GM10847 (cell line): ENCODE results near the gene RAD51AP2.

ENCODE experiments used
- POLR2A ChIP-seq: IDR thresholded peaks from 2 replicates; pipeline ENCODE4 v1.6.1; 2011; ENCODE audit not compliant: insufficient read length; ENCODE audit errors: extremely low read depth

Gene RAD51AP2

GRCh38 chr2:17518212-17519154 lies at the start of gene RAD51AP2:
RAD51AP2 (minus strand) TSS chr2:17518440; CDS start chr2:17518415, 25 bp downstream.
- no peak for TF ChIP-seq POLR2A

- TF ChIP-seq POLR2A, result no peak
These were observed 40.6 kb upstream of the RAD51AP2 start for GRCh38 chr2:17558878-17559277.

GRCh38 chr2:17558053-17558452 lies 39.8 kb upstream of the RAD51AP2 start:
- no peak for TF ChIP-seq POLR2A

GRCh38 chr2:17557596-17557995 lies 39.4 kb upstream of the RAD51AP2 start:
- TF ChIP-seq POLR2A, result no peak

- no peak for TF ChIP-seq POLR2A
These were observed 36.9 kb upstream of the RAD51AP2 start for GRCh38 chr2:17555150-17555549.

- no peak for TF ChIP-seq POLR2A
These were observed 32.7 kb upstream of the RAD51AP2 start for GRCh38 chr2:17550907-17551306.

DNA sequence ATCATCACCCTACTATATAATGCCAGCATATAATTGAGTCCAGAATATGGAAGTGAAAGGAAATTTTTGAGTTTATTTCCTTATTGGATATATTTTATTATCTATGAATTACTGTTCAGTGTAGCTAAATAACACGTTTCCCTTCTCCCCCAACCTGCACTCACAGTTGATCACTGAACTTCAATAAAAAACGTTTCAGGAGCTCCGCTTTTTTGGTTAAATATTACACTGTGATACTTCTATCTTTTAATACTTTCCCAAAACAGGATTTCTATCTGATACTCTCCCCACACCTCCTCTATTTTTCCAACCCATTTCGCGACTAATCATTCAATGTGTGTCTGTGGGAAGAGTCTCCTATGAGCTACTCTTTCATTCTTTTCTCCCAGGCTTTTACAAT lies 29.5 kb upstream of the RAD51AP2 start:
- TF ChIP-seq POLR2A, result no peak

DNA sequence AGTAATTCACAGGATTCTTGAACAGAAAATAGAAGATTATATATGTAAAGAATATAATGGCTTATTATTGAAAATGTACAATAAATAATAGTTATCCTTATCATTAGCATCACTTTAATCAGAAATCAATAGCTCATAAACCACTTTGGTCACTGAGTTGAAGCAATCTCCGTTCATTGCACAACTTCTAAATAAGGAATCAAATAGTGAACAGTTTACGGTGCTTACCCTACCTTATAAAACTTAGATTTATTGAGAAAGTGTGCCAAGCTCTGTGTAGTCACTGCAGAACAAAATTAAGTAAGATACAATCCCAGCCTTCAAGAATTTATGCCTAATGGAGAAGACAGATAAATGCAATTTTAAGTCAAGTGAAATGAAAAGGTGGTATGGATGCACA lies 29.0 kb upstream of the RAD51AP2 start:
- TF ChIP-seq POLR2A, result no peak

GRCh38 chr2:17545680-17546613 lies 27.7 kb upstream of the RAD51AP2 start:
- no peak for TF ChIP-seq POLR2A

DNA sequence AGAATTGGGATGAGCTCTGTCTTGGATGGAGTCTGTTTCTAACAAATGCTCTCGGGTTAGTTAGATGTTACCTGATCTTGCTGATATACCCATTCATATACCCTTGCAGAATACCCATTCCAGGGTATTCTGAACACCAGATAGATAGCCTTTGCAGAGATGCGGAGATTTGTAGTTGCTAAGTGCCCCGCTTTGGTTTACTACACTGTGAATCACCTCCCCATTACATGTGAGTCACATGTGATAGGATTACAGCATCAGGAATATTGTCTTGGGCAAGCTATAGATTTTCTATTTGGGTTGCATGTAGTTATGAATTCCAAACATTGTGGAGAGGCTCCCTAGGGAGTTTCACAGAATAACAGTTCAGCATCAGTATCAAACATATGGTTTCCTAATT lies 26.0 kb upstream of the RAD51AP2 start:
- no peak for TF ChIP-seq POLR2A

DNA sequence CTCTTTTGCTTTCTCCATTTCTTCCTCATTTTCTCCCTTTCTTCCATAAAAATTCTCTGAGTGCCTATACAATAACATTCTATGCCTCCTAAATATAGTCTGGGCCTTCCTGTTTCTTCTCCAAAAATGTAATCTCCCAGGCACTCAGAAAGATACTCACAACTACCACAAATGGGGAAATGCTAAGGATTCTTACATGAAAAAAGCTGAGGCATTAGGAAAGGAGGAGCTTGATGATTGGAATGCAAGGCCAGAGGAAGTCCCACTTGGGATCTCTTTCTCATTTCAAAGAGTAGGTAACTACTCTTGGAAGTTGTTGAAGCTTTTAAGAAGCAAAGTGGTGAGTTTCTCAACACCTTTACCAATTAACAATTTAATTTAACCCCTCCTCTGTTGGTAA lies 25.6 kb upstream of the RAD51AP2 start:
- no peak for TF ChIP-seq POLR2A

DNA sequence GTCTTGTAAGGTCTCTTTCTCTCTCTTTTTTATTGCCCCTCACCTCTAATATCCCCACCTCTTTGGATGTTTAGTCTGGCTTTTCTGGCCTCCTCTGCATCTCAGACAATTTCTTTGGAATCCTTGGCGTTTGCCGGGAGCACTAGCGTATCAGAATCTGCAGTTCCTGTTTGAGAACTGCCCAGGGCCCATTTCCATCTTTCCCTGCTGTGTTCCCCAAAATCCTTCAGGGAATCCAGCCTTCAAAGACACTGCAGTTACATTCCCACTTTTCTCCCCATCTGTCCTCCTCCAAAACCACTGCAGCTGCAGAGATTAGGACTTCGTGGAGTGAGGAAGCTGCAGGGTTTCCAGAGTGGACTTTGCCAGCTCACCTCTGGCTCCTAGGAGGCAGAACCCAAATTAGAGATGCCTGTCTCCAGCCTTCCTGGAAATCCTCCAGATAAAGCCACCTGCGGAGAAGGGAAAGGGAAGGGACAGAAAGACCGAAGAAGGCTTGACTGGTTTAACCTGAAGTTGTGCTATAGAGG lies 25.0 kb upstream of the RAD51AP2 start:
- TF ChIP-seq POLR2A, result no peak

GRCh38 chr2:17542471-17542870 lies 24.2 kb upstream of the RAD51AP2 start:
- TF ChIP-seq POLR2A, result no peak

- no peak for TF ChIP-seq POLR2A
These were observed 23.3 kb upstream of the RAD51AP2 start for GRCh38 chr2:17541531-17541950.

- no peak for TF ChIP-seq POLR2A
These were observed 22.7 kb upstream of the RAD51AP2 start for GRCh38 chr2:17540813-17541530.
